GM19351 (cell line): ENCODE measurements around the gene TENT4A.
"Not testable (repeated sequence)": the region's sequence is repeated elsewhere in the genome, so short reads cannot be mapped to it uniquely, and the experiment has no call there.

Experiments used
- ATAC-seq: cut with Tn5 transposase; IDR thresholded peaks from one replicate; pipeline ENCODE4 v1.9.1; 2021; ENCODE audit warnings: mild to moderate bottlenecking, moderate library complexity; ENCODE audit not compliant: unreplicated experiment

The TENT4A gene

DNA sequence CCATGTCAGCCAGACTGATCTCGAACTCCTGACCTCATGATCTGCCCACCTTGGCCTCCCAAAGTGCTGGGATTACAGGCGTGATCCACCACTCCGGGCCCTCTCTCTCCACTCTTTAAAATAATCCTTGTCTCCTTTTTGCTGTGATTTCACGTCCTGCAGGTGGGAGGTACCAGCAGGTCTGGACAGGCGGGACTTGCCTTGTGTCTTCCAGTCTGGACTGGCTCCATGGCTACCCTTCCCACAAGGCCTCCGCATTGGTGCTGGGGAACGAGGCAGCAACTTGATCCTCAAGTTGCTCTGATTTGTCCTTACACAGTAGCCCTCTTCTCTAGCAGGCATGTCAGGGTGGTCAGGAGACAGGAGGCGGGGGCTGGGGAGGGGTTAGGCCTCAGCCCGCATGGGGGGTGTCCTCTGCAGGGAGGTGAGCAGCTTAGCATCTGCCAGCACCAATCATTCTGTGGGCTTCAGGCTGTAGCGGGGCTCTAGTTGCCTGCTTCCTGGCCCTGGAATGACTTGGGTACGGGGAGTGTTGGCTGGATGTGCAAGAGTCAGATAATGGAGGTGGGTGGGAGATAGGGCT, 54.3 kb downstream of the TENT4A start:
- no peak for ATAC-seq

DNA sequence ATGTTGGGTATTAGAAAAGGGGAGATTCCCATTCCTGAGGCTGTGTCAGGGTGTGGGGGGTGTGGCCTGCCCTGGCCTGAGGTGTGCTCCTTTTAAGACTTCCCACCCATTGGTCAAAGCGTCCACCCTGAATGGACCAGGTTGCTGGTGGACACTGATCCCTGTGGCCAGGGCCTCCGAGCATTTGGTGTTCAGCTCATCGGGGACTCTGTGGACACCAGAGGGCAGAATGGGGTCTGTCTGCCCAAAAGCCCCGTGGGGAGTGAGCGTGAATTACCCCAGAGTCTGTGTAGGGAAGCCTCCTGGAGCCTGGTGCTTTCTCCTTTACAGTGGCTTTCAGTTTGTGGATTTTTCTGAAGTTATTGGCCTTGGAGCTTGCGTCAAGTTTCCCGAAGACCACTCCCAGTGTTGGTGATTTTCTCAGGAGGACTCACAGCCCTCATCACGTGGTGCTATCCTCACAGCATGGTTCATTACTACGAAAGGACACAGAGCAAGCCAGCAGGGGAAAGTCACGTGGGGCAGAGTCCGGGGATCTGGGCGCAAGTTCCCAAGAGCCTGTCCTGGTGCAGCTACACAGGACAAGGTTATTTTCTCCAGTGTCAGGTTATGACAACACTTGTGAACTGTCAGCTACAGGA, 55.5 kb downstream of the TENT4A start:
- no peak for ATAC-seq

DNA sequence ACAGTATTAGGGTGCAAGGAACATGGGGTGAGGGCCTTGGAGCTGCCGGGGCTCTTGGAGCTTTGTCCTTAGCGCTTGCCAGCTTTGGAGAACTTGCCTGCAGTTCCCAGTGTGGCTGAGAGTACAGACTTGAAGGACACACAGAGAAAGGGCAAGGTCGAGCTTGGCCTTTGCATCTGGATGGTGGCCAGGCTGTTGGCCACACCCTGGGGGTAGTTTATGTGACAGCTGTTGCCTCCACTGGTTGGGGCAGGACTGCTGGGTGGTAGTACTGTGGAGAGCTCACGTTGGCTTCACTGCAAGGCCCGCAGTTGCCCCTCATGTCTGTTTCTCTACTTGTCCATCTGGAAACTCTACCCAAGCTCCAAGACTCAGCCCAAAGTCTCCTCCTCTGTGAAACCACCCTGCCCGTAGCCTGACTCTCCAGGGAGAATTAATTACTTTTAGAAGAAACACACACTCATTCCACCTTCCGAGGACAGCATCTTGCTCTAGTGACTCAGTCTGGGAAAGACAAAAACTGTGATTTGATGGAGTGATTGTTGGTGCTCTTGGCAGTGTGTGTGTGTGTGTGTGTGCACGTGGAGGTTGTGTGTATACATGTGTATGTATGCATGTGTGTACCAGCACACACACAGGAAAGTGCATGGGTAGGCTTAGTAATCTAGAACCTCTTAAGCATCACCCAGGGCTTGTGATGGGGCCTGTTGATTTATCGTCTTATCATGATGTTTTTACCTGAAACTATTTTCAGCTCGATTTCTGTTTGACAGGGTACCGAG, 57.8 kb downstream of the TENT4A start:
- no peak for ATAC-seq

DNA sequence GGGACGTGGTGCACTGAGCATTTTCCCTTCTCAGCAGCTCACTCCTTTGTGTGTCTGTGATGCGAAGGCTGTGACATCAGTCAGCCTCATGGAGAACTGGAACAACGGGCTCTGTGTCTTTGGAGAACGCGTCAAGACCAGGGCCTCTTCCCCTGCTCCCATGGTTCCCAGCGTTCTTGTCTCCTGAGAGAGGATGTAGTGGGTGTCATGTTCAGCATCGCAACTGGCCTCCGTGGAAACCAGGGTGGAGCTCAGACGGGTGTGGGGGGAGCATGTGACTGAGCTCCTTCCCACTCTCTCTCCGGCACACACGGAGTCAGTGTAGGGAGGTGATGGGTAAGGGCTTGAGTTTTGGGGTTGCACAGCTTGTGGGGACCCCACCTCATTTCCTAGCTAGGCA, 59.7 kb downstream of the TENT4A start:
- no peak for ATAC-seq

DNA sequence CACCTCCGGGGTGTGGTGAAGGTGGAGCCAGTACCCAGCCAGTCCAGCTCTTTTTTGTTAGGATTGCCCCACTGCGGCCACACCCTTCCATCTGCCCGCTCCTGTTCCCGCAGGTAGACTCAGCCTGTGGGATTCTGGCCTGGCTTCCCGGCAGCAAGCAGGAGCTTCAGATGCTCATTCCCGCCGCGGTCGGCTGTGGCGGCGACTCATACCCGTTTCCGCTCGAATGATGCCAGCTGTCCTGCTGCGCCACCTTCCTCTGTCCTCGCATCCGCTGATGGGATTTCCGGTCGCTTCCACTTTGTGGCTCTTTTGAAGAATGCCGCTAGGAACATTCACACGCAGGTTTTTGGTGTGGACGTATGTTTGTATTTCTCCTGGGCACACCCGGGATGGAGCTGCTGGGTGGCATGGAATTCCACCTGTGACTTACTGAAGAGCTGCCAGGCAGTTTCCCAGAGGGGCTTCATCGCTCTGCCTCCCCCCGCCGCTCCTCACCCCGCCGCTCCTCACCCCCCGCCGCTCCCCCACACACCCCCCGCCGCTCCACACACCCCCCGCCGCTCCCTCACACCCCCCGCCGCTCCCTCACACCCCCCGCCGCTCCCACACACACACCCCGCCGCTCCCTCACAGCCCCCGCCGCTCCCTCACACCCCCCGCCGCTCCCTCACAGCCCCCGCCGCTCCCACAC, 60.3 kb downstream of the TENT4A start:
- ATAC-seq = no peak

GRCh38 chr5:6774207-6774606, 61.0 kb downstream of the TENT4A start:
- ATAC-seq = not testable (repeated sequence)

DNA sequence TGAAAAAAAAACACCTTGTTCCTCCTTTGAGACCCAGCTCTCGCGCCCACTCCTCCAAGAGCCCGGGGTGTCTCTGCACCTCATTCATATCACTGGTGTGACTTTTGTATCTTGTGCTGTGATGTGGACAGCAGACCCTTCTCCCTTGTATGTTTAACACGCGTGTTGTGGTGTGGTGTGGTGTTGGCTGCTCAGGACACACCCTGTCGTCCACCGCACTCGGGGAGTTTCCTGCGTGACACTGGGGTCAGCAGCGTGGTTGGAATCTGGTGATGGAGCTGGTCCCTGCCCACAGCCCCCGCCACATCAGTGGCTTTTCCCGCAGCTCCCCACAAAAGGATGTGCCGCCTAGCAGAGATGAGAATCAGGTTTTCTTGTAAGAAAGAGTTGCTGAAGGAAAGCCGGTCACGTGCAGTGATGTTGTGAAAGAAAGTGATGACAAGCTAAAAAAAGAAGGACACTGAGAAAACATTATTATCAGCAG, 61.5 kb downstream of the TENT4A start:
- no peak for ATAC-seq

- no peak for ATAC-seq
Measured at GRCh38 chr5:6775571-6775970, 62.3 kb downstream of the TENT4A start.

DNA sequence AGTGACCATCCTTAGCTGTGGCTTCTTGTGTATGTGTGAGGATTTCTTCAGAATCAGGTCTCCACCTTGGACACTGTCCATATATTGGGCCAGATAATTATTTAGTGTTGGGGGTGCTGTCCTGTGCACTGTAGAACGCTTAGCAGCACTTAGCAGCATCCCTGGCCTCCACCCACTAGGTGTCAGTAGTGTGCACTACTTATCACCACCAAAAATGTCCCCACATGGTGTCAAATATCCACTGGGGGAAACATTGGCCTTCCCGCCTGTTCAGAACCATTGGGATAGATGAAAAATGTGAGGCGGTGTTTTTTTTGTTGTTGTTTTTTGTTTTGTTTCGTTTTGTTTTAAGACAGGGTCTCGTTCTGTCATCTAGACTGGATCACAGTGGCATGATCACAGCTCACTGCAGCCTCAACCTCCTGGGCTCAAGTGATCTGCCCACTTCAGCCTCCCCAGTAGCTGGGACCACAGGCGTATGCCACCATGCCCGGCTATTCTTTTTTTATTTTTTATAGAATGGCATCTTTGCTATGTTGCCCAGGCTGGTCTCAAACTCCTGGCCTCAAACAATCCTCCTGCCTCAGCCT, 67.7 kb downstream of the TENT4A start:
- ATAC-seq = peak; percentile 86

GRCh38 chr5:6781716-6782115, 68.5 kb downstream of the TENT4A start:
- ATAC-seq = no peak

- no peak for ATAC-seq
Measured at GRCh38 chr5:6783787-6784186, 70.6 kb downstream of the TENT4A start.

- ATAC-seq = no peak
Measured at GRCh38 chr5:6784481-6784880, 71.2 kb downstream of the TENT4A start.

- no peak for ATAC-seq
Measured at GRCh38 chr5:6785161-6785860, 72.1 kb downstream of the TENT4A start.

- no peak for ATAC-seq
Measured at GRCh38 chr5:6785861-6786180, 72.6 kb downstream of the TENT4A start.

DNA sequence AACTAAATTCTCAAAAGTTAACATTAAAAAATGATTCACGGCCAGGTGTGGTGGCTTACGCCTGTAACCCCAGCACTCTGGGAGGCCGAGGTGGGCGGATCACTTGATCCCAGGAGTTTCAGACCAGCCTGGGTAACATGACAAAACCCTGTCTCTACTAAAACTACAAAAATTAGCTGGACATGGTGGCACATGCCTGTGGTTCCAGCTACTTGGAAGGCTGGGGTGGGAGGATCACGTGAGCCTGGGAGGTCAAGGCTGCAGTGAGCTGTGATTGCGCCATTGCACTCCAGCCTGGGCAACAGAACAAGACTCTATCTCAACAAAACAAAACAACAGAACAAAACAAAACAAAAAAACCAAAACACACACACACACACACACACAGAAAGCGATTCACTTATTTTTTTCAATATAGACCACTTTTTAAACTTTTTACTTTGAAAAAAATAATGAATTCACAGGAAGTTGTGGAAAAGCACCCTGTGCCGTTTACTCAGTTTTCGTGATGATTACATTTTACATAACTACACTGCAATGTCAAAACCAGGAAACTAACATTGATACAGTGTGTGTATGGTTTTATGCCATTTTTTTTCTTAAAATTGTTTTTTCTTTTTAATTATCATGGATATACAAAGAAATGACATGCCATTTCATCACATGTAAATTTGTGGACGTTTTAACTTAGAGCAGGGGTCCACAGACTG, 73.7 kb downstream of the TENT4A start:
- no peak for ATAC-seq

DNA sequence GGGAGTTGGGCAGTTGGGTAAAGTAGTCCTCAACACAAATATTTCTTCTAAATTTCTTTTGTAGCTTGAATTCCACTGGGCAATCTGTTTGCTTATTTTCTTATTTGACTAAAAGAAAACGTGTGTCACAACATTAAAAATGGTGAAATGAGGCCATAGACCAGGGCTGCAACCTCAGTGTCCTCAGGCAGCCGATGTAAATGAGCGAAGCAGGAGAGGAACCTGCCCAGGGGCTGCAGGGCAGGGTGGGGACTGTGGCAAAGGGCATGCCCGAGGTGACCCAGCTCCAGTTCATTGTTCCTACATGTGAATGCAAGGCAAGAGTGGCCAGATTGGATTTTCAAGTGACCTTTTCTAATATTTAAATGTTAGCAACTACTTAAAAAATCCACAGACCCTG, 74.7 kb downstream of the TENT4A start:
- no peak for ATAC-seq

GRCh38 chr5:6788439-6788838, 75.2 kb downstream of the TENT4A start:
- no peak for ATAC-seq

DNA sequence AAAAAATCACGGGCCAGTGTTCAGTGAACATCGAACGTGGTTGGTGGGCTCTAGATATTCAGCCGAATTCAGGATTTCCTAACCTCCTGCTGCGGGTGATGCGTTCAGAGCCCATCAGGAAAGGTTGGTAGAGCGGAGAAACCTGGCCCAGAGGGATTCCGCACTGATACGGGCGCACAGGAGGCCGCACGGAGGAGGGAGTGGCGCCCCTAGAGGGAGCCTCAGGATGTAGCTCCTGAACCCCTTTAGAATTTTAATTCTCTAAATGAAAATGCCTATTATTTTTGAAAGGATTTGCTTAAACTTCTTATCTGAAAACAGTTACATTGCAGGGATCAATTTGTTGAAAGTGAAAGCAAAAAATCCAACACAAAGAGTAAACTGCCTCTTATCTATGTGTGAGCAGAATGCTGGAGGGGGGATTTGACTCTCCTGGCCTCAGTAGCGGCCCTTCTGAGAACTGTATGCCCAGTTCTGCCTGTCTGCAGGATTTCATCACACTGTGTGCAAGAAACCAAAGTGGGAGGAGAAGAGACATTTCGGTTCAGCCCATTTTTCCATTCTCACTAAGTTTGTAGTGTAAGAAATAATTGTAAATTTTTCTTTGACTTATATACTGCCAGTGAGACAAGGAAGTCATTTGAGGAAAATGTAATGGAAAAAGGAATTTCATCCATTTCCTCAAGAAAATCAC, 75.9 kb downstream of the TENT4A start:
- no peak for ATAC-seq

DNA sequence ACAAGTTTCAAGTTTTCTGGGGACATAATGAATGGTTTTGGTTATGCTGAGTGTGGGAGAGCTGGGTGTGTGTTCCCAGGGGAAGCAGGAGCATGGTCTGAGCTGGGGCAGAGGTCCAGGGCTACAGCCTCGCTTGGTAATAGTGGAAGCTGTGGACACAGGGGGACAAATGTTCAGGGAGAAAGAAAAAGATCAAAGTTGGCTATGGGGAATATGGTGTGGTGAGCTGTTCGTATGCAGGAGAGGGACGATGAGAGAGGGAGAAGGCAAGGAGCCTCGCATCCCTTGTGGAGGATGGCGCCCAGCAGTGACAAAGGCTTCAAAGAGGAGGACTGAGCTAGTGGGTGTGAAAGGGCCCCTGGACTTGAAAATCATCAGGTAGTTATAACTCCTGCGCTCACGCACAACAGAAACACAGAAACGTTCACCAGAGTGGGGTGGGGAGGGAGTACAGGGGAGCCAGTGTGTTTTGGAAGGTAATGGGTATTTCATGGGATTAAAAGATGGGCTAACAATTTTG, 77.2 kb downstream of the TENT4A start:
- ATAC-seq = no peak
